Subcutaneous preadipocyte (primary cell): ENCODE data around the gene ACSL6. TPM values are rescaled to one million over a fixed set of nuclear protein-coding genes. Genes with fewer than 3 reads are reported as not detected.

Experiments
- total RNA-seq: library from RNA; depleted of rRNA; stranded (reverse); fragments of >200 nt; gene quantifications from 2 replicates; pipeline ENCODE4 v1.2.3, GENCODE V29; 2012

Gene ACSL6, protein sequence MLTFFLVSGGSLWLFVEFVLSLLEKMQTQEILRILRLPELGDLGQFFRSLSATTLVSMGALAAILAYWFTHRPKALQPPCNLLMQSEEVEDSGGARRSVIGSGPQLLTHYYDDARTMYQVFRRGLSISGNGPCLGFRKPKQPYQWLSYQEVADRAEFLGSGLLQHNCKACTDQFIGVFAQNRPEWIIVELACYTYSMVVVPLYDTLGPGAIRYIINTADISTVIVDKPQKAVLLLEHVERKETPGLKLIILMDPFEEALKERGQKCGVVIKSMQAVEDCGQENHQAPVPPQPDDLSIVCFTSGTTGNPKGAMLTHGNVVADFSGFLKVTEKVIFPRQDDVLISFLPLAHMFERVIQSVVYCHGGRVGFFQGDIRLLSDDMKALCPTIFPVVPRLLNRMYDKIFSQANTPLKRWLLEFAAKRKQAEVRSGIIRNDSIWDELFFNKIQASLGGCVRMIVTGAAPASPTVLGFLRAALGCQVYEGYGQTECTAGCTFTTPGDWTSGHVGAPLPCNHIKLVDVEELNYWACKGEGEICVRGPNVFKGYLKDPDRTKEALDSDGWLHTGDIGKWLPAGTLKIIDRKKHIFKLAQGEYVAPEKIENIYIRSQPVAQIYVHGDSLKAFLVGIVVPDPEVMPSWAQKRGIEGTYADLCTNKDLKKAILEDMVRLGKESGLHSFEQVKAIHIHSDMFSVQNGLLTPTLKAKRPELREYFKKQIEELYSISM
- not detected in 2 replicates for total RNA-seq

DNA sequence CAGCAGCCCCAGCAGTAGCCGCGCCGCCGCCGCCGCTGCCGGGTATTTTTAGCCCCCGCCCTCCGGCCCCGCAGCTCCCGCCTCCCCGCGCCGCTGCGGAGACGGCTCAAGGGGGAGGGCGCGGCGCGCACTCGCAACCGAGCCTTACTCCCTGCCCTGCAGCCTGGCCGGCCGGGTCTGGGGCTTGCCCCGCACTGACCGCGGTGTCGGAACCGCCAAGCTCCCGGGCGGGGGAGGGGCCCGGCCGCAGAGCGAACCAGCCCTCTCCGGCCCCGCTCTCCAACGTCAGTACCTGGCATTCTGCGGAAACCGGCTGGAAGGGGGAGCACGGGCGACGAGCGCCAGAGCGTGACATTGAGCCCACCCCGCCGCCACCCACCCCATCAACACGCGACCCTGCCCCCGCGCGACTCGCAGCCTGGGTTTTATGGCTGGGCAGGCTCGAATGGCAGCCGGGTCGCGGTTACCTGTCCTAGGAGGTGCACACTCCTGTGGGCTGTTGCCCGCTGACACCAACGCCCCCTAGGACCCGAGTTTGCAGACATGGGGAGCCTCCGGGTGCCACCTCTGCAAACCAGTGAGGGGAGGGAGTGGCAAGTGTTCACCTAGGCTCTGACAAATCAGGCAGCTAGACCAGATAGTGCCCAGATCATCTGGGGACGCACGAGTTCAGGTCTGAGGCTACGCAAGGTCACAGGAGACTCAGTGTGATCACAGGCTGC lies at the start of gene ACSL6:
Gene ACSL6, minus strand, starts transcription at position 37 of the 722 bp plus-strand sequence. CDS start 105 bp downstream, outside the sequence.

DNA sequence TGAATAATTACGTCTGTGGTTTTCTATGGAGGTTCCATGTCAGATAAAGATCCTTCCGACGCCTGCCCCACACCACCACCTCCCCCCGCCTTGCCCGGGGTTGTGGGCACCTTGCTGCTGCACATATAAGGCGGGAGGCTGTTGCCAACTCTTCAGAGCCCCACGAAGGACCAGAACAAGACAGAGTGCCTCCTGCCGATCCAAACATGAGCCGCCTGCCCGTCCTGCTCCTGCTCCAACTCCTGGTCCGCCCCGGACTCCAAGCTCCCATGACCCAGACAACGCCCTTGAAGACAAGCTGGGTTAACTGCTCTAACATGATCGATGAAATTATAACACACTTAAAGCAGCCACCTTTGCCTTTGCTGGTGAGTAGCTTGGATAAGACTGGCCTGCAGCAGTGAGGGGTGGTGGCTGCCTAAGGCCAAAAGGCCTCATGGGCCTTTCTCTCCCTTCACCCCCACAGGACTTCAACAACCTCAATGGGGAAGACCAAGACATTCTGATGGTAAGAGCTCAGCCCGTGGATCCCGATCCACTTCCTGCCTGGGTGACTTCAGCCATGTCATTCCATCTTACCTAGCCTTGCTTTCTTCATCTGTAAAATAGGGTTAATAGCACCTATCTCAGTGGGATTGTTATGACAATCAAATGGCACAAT lies 49.2 kb upstream of the ACSL6 start, which contains the start of gene IL3:
Gene IL3, plus strand, starts transcription at position 155 of the 661 bp plus-strand sequence. Its CDS starts 52 bp downstream, at position 207.

DNA sequence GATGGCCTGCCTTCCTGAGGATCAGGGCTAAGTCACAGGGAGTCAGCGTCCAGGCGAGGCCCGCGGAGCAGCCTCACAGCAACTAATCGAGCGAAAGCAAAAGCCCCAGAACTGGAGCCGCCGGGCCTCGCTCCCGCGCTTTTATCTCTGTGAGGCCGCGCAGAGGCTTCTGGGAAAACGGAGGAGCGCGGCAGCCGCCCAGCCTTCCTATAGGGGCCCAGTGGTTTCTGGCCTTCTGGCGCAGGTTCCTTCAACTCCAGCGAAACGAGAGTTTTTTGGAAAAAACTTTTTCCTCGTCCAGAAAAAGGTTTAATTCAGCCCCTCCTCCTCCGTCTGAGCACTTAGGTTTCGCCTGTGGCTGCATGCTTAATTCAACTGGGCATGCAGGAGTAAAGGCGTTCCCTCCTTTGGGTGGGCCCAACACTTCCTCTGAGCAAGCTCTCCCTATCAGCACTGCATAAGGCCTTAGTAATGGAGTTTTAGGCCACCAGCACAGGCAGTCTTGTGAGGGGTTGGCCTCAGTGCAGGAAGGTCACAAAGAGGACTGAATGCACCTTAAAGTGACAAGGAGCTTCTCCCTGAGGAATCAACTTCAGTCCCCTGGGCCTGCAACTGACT lies 65.8 kb downstream of the ACSL6 start, which contains the start of gene MEIKIN:
Gene MEIKIN, minus strand, starts transcription at position 113 of the 618 bp plus-strand sequence. CDS start 158 bp downstream, outside the sequence.

Other genes with a start within 250 kb of the ACSL6 start
- 57.0 and 71.2 TPM in 2 replicates for gene FNIP1, start 214.6 kb downstream of the ACSL6 start, total RNA-seq
- gene MEIKIN, start 66.0 kb downstream of the ACSL6 start, total RNA-seq: not detected in 2 replicates
- not detected in 2 replicates for gene IL3, start 49.0 kb upstream of the ACSL6 start, total RNA-seq
- gene CSF2, start 62.1 kb upstream of the ACSL6 start, total RNA-seq: not detected in 2 replicates
- gene P4HA2, start 216.2 kb upstream of the ACSL6 start, total RNA-seq: 69.0 and 107 TPM in 2 replicates
- 33.6 and 62.1 TPM in 2 replicates for gene PDLIM4, start 246.0 kb upstream of the ACSL6 start, total RNA-seq